Fibroblast of skin of back (primary cell): ENCODE results near the gene CLCC1. TPM values are rescaled to one million over a fixed set of nuclear protein-coding genes. Genes with fewer than 3 reads are reported as not detected.
A peak's percentile ranks its signal among the peaks of the same experiment; 100 is the strongest.
"Not testable (repeated sequence)": the region's sequence is repeated elsewhere in the genome, so short reads cannot be mapped to it uniquely, and the experiment has no call there.

ENCODE experiments used
- DNase-seq: peaks from one replicate; pipeline ENCODE4 v3.0.0-alpha.2; 2013
- polyA plus RNA-seq, 2 experiments: library from polyadenylated mRNA; unstranded; fragments of 120-200 nt; gene quantifications; one replicate each; pipeline ENCODE4 v1.2.1, GENCODE V29; 2013; ENCODE audit not compliant: insufficient read length in 2 of 2

CLCC1 gene, protein sequence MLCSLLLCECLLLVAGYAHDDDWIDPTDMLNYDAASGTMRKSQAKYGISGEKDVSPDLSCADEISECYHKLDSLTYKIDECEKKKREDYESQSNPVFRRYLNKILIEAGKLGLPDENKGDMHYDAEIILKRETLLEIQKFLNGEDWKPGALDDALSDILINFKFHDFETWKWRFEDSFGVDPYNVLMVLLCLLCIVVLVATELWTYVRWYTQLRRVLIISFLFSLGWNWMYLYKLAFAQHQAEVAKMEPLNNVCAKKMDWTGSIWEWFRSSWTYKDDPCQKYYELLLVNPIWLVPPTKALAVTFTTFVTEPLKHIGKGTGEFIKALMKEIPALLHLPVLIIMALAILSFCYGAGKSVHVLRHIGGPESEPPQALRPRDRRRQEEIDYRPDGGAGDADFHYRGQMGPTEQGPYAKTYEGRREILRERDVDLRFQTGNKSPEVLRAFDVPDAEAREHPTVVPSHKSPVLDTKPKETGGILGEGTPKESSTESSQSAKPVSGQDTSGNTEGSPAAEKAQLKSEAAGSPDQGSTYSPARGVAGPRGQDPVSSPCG
- polyA plus RNA-seq (2013, experiment 1 of 2; ENCODE audit: insufficient read length): 37.2 TPM
- polyA plus RNA-seq (2013, experiment 2 of 2; ENCODE audit: insufficient read length): 29.7 TPM

DNA sequence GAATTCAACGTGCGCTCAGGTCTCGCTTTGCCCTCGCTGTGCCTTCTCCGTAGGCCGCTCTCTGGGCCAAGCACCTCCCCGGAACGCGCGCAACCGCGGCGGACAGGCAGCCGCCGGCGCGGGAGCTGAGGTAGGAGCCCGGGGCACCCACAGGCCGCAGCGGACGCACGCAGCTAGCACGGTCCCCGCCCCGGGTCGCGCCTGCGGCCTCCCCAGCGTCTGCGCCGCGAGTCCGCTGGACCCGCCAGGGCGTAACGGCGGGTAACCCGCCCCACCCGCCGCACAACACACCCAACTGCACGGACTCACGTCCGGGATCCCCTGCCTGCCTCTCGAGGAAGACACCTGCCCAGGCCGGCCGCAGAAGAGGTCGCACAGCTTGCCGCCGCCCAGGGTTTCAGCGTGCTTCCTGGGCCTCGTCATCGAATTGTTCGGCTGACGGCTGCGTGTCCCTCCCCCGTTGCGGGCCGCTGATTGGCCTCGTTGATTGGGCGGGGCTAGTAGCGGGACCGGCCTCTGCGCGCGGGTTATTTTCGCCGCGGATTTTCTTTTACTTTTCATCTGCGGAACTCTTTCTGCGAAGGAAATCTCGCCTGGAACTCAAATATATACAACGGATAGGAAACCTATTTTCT lies at the start of gene CLCC1:
Gene CLCC1 (minus strand): TSS at position 433 of the 635 bp plus-strand sequence. CDS start 13,047 bp downstream, outside the sequence.
- peak; percentile 92 for DNase-seq

DNA sequence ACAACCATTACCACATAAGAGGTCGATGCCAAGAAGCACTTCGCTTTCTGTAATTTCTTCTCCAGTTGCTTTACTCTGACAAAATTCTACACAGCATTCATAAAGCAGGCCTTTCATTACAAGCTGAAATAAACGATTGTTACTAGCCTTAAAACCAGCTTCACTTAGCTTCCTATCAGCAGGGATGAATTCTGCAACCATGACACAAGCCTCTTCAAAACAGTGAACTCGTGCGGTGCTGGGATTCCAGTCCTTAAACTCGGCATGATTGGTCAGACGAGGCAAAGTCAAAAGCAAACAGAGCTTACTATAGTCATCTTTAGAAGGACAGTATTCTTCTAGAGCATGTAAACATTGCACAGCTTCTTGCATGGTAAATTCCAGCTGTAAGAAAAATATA lies 48.1 kb upstream of the CLCC1 start:
- DNase-seq: no peak

DNA sequence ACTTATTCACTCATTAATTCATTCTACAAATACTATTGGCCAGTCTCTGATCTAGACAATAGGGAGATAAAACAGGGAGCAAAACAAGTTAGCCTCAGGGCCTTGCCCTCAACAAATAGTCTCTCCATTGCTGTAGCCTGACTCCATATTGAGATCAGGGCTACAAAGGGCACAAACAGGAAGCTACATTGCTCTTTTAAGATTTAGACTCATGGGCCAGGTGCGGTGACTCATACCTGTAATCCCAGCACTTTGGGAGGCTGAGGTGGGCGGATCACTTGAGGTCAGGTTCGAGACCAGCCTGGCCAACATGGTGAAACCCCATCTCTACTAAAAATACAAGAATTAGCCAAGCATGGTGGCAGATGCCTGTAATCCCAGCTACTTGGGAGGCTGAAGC lies 33.3 kb upstream of the CLCC1 start:
- not testable (repeated sequence) for DNase-seq

DNA sequence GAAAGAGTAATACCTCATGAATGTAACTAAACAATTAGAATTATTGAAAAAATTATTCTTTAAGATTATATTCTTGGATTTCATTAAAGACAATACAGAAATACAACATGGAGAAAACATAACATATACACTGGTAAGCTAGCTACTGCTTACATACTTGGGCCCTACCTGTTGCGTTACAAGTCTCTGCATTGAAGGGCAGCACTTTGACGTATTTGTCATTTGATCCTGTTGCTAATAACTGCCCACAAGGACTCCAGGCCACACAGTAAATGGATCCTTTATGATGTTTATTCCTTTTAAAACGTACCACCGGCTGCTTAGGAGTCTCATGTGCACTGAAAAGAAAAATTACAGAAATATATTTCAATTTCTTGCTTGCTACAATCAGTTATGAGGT lies 19.8 kb upstream of the CLCC1 start:
- DNase-seq: no peak

DNA sequence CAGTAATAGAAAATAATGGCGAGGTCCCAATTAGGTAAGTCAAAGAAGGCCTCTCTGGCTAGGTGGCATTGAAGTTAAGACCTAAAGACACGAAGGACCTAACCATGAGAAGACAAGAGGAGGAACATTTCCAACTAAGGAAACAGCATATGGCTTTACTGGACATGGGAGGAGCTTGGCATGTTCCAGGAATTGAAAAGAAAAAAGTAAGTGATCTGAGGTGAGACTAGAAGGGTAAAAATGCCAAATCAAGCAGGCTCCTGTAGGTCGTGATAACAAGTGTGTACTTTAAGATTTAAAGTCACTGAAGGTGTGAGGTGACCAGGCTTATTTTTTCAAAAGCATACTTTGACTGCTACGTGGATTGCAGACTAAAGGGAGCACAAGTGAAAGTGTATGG lies 13.4 kb upstream of the CLCC1 start:
- DNase-seq: no peak

DNA sequence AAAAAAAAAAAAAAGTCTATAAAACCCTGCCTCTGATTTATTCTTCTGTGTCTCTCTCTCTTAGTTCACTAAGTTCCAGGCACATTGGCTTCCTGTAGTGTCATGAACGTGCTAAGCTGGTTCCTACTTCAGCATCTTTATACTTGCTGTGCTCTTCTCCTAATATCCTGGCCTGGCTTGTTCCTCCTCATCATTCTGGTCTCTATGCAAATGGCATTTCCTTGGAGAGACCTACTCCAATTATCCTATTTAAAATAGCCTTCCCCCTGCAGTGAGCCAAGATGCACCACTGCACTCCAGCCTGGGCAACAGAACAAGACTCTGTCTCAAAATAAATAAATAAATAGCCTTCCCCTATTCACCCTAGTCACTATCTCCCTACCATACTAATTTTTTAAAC lies 9.7 kb upstream of the CLCC1 start:
- no peak for DNase-seq

DNA sequence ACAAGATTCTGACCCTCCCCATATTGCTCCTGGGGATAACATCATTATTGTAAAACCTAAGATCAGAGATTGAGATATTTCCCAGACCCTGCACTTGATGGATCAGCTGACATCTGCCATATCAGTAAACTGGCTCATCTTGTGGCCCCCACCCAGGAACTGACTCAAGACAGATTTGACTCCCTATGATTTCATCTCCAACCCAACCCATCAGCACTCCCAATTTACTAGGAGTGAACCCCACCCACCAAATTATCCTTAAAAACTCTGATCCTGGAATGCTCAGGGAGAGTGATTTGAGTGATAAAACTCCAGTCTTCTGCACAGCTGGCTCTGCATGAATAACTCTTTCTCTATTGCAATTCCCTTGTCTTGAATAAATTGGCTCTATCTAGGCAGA lies 6.1 kb upstream of the CLCC1 start:
- no peak for DNase-seq

DNA sequence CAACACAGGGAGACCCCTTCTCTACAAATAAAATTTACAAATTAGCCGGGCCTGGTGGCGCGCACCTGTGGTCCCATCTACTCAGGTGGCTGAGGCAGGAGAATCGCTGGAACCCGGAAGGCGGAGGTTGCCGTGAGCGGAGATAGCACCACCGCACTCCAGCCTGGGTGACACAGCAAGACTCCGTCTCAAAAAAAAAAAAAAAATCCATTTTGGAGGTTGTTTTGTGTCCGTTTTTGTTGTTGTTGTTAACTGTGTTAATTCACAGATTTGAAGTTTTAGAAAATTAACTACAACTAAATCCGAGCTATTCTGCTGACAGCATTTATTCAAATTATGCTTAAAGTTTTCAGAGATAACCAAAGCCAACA lies 618 bp downstream of the CLCC1 start:
- peak; percentile 0 for DNase-seq

DNA sequence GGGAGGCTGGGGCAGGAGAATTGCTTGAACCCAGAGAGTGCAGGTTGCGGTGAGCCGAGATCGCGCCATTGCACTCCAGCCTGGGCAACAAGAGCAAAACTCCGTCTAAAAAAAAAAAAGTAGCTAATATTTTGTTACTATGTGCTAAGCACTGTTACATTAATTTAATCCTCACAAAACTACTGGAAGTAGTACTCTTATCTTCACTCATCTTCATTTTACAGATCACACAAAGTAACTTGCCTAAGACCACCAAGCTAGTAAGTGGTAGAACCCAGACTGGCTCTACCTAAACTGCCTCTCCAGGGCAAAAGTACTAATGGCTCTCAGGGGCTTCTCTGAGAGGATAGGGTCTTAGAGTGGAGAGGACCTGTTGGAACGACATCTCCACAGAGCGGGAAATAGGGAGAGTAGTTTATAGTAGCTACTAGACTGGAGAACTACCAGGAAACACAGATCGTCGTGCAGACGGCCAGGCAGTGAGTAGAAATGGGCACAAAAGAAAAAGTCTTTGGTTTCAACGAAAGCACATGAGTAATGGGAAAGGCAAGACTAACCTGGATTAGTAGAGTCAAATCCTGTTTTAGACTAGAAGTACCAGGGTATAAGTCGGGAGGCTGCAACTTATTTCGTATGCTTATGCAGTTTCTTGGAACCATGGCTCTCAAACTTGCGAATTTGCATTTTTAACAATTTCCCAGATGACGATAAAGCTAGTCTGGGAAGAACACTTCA lies 1.4 kb downstream of the CLCC1 start:
- no peak for DNase-seq

DNA sequence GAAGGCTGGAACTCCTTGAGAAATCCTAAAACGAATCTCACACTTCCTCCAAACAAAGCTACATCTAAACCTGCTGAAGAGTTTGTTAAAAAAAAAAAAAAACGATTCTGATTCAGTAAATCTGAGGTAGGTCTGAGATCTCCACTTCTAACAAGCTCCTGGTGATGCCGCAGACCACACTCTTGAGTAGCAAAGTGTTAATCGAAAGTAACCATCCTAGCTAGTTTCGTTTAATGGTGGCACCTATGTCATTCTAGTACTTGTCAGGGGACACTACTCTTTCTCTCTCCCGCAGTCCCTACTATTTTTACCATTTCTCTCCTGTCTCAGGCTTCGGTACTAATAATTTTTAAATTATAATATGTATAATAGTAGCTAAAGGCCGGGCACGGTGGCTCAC lies 2.1 kb downstream of the CLCC1 start:
- DNase-seq: no peak

DNA sequence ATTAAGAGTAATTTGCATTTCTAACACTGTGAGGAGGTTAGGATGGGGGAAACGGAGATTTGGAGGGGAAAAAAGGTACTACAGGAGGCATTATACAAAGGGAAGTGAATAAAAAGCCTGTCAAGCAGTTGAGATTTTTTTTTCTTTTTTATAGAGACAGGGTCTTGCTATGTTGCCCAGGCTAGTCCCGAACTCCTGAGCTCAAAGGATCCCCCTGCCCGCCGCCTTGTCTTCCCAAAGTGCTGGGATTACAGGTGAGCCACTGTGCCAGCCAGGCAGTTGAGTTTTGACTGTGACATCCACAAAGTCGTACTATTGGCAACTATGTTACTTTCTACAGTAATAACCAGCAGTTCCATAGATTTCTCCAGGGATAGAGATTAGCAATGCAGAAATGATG lies 2.6 kb downstream of the CLCC1 start:
- DNase-seq: no peak

DNA sequence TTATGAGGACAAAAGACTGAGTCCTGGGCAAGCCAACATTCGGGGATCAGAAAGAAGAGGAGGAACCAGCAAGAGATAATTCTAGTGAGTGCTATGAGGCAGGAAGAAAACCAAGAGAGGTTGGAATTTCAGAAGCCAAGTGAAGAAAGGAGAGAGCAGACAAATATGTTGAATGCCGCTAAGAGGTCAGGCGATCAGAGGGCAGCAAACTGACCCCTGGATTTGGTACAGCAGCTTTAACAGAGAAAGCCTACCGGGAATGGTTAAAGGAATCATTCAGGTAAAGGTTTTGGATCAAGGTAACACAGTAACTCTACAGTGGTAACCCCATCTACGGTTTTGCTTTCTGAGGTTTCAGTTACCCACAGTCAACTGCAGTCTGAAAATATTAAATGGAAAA lies 5.4 kb downstream of the CLCC1 start:
- DNase-seq: no peak

DNA sequence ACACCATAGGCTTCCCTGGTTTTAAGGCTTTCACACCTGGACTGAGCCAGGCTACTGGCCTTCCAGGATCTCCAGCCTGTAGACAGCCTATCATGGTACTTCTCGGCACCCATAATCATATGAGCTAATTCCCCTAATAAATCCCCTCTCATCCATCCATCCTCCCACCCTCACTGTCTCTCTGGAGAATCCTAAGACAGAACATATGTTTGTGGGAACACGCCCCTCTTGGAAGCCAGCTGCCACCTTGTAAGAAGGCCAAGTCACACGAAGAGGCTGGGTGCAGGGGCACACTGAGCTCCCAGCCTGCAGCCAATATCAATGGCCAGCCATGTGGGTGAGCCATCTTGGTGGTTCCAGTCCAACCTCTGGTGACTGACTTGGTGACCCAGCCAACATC lies 7.4 kb downstream of the CLCC1 start:
- DNase-seq: no peak

DNA sequence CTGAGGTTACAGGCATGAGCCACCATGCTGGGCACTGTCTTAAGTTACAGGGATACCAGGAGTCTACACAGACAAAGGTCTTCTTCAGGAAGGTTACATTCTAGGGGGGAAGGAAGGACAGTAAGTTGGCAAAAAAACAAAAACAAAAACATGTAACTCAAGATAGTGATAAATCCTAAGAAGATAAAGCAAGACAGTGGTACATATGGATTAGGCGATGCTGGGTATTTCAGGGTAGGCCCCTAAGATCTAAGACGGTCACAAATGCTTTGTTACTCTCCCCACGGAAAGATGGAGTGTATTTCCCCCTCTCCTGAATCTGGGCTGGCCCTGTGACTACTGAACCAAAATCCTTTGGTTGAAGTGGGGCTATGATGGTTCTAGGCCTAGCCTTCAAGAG lies 8.2 kb downstream of the CLCC1 start:
- DNase-seq: no peak

DNA sequence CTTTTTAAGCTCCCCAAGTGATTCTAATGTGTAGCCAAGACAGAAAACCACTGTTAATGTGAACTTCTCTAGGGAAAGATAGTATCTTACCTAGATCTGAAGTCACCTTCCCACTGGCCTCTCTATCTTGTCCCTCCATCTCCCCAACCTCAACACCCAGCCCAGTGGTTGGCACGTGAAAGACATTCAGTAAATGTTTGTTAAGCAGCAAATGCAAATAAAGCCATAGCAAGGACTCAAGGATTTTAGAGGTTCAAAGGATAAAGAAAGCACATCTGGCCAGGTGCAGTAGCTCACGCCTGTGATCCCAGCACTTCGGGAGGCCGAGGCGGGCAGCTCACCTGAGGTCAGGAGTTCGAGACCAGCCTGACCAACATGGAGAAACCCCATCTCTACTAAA lies 9.8 kb downstream of the CLCC1 start:
- no peak for DNase-seq

DNA sequence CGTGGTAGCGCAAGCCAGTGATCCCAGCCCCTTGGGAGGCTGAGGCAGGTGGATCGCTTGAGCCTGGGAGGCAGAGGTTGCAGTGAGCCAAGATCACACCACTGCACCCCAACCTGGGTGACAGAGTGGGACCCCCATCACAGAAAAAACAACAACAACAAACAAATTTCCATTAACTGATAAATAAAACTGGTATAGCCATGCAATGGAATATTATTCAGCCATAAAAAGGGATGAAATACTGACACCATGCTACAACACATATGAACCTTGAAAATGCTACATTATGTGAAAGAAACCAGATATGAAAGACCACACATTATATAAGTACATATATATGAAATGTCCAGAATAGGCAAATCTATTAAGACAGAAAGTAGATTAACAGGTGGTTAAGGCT lies 12.0 kb downstream of the CLCC1 start:
- DNase-seq: no peak

DNA sequence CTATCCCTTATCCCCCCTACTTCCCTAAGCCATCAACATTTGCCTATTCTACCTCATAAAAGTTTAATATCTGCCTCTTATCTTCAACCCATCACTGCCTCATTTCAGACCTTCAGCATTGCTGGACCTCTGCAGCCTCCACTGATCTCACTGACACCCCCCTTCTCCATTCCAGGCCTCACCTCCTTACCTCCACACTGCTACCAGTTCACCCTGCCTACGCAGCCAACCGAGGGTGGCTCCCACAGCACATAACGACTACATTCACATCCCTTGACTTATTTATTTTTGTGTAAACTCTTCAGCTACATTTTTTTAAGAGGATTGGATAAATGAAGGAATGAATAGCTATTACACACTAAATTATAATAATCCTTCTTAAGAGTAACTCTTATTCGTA lies 14.2 kb downstream of the CLCC1 start:
- DNase-seq: no peak

DNA sequence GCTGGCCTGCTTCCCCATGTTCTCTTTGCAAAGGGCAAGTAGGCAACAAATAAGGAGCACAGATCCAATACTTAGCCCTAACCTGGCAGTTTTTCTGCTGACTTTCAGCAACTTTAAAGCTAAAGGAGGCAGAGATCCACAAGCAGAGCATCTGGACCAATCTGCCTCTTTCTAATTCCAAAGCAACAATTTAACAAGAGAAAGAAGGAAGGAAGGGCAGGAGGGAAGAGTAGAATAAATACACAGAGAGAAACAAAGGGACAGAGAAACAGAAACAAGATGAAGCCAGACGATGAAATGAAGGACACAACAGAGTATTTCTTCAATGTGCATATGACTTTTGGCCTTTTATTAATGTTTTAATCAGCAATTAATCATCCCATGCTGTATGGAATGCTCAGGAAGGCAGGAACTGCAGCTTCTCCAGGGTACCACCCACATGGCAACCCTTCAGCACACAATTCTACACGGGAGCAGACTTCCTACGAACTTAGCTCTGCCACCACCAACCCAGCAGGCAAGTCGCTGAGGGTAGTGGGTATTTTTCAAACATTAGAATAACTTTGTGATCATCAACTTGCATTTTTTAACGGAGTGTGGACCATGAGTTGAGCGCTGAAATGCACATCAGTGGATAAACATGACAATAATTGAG lies 15.3 kb downstream of the CLCC1 start:
- no peak for DNase-seq

DNA sequence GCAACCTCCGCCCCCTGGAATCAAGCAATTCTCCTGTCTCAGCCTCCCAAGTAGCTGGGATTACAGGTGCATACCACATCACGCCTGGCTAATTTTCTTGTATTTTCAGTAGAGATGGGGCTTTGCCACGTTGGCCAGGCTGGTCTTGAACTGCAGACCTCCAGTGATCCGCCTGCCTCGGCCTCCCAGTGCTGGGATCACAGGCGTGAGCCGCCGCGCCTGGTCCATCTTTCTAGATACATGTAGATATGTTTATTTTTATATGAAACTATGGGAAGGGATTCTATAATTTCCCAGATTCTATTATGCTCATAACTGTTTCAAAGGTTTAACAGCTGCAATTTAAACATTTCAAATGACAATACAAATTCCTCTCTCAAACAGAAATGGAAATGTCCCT lies 27.1 kb downstream of the CLCC1 start:
- no peak for DNase-seq

DNA sequence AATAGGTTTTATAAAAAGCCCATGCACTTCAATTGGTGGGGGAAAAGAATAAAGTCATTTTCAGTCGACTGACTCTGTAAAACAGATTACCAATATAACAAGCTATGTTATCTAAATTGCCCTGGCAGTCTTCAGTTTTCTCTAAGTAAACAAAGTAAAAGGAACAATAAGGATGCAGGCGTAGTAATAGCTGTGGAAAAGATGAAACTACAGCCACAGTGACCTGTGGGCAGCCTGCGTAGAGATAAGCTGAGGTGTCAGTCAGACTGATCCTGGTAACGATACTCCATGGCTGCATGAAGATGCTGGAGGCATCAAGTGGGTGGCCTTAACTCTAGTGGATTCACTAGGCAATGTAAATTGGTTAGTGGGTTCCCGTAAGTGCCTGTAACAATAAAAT lies 29.3 kb downstream of the CLCC1 start:
- DNase-seq: no peak

DNA sequence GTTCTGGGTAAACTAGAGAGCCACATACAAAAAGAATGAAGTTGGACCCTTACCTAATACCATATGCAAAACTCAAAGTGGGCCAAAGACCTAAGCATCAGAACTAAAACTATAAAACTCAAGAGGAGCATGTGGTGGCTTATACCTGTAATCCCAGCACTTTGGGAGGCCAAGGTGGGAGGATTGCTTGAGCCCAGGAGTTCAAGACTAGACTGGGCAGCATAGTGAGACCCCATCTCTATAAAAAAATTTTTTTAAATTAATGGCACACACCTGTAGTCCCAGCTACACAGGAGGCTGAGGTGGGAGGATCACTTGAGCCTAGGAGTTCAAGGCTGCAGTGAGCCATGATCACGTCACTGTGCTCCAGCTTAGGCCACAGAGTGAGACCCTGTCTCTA lies 35.7 kb downstream of the CLCC1 start:
- DNase-seq: not testable (repeated sequence)

DNA sequence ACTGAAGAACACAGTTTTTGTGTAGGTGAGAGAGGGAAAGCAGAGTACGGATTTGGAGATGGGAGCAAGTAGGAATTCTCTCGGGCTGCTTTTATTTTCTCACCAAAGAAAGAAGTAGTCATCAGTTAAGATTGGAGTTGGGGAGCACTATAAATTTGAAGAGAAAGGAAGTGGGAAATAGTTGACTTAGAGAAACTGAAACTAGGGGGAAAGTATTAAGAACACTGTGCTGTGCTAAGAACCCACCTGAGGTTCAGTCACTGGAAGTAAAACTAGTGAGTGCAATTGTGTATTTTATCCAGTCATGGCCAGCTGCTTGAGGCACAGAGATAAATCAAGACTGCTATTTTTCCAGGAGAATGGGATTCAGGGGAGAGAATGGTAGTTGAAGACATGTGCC lies 37.4 kb downstream of the CLCC1 start:
- DNase-seq: no peak

DNA sequence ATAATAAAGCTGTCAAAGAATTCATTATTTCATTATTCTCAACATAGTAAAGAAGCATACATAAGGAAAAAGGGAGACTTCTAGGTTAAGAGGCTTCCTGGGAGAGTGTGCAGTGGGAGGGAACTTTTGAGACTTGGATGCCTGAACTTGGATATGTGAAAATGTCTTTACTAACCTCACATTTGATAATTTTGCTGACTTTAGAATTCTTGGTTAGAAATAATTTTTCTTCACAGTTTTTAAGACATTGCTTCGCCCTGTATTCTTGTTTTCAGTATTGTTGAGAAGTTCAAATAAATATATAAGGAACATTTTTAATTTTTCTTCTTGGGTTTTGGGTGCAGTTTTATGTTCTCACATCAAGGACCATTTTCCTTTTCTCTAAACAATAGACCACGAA lies 46.5 kb downstream of the CLCC1 start:
- DNase-seq: no peak
